ENCODE data around the gene CAMLG. TPM values are rescaled to one million over a fixed set of nuclear protein-coding genes. Genes with fewer than 3 reads are reported as not detected.

Gene CAMLG
- total and polyA plus RNA-seq, 4 donors, result 17.1 to 48.2 (median 23.9) TPM

DNA sequence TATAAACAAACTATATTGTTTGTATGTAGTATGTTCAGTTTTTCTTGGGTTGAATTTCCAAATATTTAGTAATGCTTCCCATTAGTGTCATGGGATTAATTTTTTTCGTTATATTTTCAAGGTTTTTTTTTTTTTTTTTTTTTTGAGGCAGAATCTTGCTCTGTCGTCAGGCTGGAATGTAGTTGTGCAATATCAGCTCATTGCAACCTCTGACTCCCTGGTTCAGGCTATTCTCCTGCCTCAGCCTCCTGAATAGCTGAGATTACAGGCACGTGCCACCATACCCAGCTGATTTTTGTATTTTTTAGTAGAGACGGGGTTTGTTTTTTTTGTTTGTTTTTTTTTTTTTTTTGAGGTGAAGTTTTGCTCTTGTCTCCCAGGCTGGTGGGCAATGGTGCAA is 30.9 kb downstream of the CAMLG start:
- Histone ChIP-seq H3K27me3 (ENCODE audit: control insufficient read depth in 3 of 3, insufficient read depth in 3 of 3, low read length in 2 of 3) (no peaks in the 10 kb centered on the region), H3K9ac (ENCODE audit: insufficient read depth in 1 of 2, low read length in 2 of 2) (no peak overlapping the region), H3K4me1 (ENCODE audit: control insufficient read depth in 5 of 5, insufficient read depth in 5 of 5, low read length in 5 of 5) (no peaks in the 10 kb centered on the region), H3K27ac (ENCODE audit: low read depth in 1 of 2, low read length in 1 of 2) (no peak overlapping the region), H3K4me3 (no peak overlapping the region), H3K36me3 (ENCODE audit: control insufficient read depth in 4 of 4, insufficient read depth in 4 of 4, low read length in 4 of 4) (peaks cover 33 to 38% (median 35%) of the 10 kb centered on the region in 4 donors), H3K9me3 (ENCODE audit: control insufficient read depth in 4 of 4, insufficient read depth in 3 of 4, low read length in 3 of 4) (no peaks in the 10 kb centered on the region)
- no peak for TF ChIP-seq CTCF (IDR thresholded peaks at IDR 0.05; ENCODE audit: control extremely low read depth, extremely low read depth)
- 45 to 69% methylated on average over 4 of the region's 4 CpGs for WGBS, 2 donors
- ATAC-seq (ENCODE audit: insufficient read depth, low FRiP score) (no peak), DNase-seq (peak in 1 of 3 donors; percentile 4)

DNA sequence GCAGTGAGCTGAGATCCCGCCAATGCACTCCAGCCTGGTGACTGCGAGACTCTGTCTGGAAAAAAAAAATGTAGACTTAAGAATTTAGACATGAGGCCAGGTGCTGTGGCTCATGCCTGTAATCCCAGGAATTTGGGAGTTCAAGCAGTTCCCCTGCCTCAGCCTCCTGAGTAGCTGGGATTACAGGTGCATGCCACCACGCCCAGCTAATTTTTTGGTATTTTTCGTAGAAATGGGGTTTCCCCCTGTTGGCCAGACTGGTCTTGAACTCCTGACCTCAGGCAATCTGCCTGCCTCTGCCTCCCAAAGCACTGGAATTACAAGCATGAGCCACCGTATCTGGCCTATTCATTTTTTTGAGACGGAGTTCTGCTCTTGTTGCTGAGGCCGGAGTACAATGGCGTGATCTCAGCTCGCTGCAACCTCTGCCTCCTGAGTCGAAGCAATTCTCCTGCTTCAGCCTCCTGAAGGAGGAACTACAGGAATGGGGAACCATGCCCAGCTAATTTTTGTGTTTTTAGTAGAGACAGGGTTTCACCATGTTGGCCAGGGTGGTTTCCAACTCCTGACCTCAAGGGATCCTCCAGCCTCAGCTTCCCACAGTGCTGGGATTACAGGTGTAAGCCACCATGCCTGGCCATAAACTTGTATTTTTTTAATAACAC is 34.2 kb downstream of the CAMLG start:
- TF ChIP-seq CTCF (IDR thresholded peaks at IDR 0.05; ENCODE audit: control extremely low read depth, extremely low read depth), result no peak
- H3K36me3 ChIP-seq (ENCODE audit: control insufficient read depth in 4 of 4, insufficient read depth in 4 of 4, low read length in 4 of 4), result peaks cover 27 to 34% (median 28%) of the 10 kb centered on the region in 4 donors

GRCh38 chr5:134777366-134777765 is 39.0 kb downstream of the CAMLG start:
- no peaks in the 10 kb centered on the region for H3K9me3 ChIP-seq (ENCODE audit: control insufficient read depth in 4 of 4, insufficient read depth in 3 of 4, low read length in 3 of 4)
- no peak for ATAC-seq (ENCODE audit: insufficient read depth, low FRiP score)
- no peaks in the 10 kb centered on the region for H3K4me1 ChIP-seq (ENCODE audit: control insufficient read depth in 5 of 5, insufficient read depth in 5 of 5, low read length in 5 of 5)
- no peak for DNase-seq
- WGBS, 2 donors, result 45 to 74% methylated on average over 2 of the region's 2 CpGs
- no peak for TF ChIP-seq CTCF (IDR thresholded peaks at IDR 0.05; ENCODE audit: control extremely low read depth, extremely low read depth)
- H3K27ac ChIP-seq (ENCODE audit: low read depth in 1 of 2, low read length in 1 of 2), result no peak overlapping the region
- peaks cover 24 to 46% (median 34%) of the 10 kb centered on the region in 4 donors for H3K36me3 ChIP-seq (ENCODE audit: control insufficient read depth in 4 of 4, insufficient read depth in 4 of 4, low read length in 4 of 4)
- H3K9ac ChIP-seq (ENCODE audit: insufficient read depth in 1 of 2, low read length in 2 of 2), result no peak overlapping the region
- H3K4me3 ChIP-seq, result no peak overlapping the region
- H3K27me3 ChIP-seq (ENCODE audit: control insufficient read depth in 3 of 3, insufficient read depth in 3 of 3, low read length in 2 of 3), result no peaks in the 10 kb centered on the region

More for the DNA sequence above, 34.2 kb downstream of the CAMLG start:
- no peaks in the 10 kb centered on the region for H3K27me3 ChIP-seq (ENCODE audit: control insufficient read depth in 3 of 3, insufficient read depth in 3 of 3, low read length in 2 of 3)
- no peak for DNase-seq
- H3K9me3 ChIP-seq (ENCODE audit: control insufficient read depth in 4 of 4, insufficient read depth in 3 of 4, low read length in 3 of 4), result no peaks in the 10 kb centered on the region
- no peak overlapping the region for H3K4me3 ChIP-seq
- no peaks in the 10 kb centered on the region for H3K4me1 ChIP-seq (ENCODE audit: control insufficient read depth in 5 of 5, insufficient read depth in 5 of 5, low read length in 5 of 5)
- no peak overlapping the region for H3K9ac ChIP-seq (ENCODE audit: insufficient read depth in 1 of 2, low read length in 2 of 2)
- no peak for ATAC-seq (ENCODE audit: insufficient read depth, low FRiP score)
- no peak overlapping the region for H3K27ac ChIP-seq (ENCODE audit: low read depth in 1 of 2, low read length in 1 of 2)
- 80 to 90% methylated on average over 10 of the region's 10 CpGs for WGBS, 2 donors

Measured in lung (tissue), 12 donors.